Adipose tissue (tissue), 3 donors: ENCODE data around the gene NUP93. TPM values are rescaled to one million over a fixed set of nuclear protein-coding genes. Genes with fewer than 3 reads are reported as not detected.

Experiments used
- H3K27ac ChIP-seq: one replicate; pipeline ENCODE4 v1.5.1; 2013; ENCODE audit warnings: low read depth, low read length
- WGBS, 3 donors: extraction: QIAGEN DNeasy Blood & Tissue Kit; methylation state at CpG; one replicate each; pipeline ENCODE4 v1.1.7; 2013; 5-methylcytosine and 5-hydroxymethylcytosine counted together
- polyA plus RNA-seq, 3 donors: library from polyadenylated mRNA; stranded (reverse); fragments of 200-250 nt; gene quantifications; one replicate each; pipeline ENCODE4 v1.2.3, GENCODE V29; 2013
- donor health status: healthy with polysubstance abuse.
- donor health status: Bipolar disorder and iron deficiency.
- donor health status: healthy.

Gene NUP93
- polyA plus RNA-seq, 3 donors, result 10.1 to 32.1 (median 19.8) TPM

DNA sequence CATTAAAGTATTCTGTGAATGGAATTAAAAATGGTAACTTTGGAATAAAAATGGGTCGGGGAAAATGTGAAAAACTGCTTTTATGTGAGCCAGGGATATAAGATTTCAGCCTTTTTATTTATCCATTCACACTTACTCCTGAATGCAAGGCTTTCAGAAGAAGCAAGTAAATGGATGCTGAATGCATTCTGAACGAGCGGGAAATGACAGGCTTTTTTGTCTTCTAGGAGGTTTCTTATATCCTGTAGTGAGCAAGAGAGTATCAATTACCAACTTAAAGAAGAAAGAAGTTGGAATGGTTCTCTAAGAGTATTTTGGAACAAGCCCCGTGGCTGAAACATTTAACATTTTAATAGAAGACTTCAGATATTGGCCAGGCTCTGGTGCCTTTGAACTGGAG lies 36.0 kb downstream of the NUP93 start:
- WGBS, 3 donors, result 91 to 95% (median 92%) methylated on average over 4 of the region's 4 CpGs

GRCh38 chr16:56767024-56767423 lies 37.1 kb downstream of the NUP93 start:
- 75 to 92% (median 91%) methylated on average over 3 of the region's 3 CpGs for WGBS, 3 donors
- H3K27ac ChIP-seq, result no peak overlapping the region

More for the DNA sequence above, 36.0 kb downstream of the NUP93 start:
- no peak overlapping the region for H3K27ac ChIP-seq

GRCh38 chr16:56769677-56770076 lies 39.7 kb downstream of the NUP93 start:
- 63 to 72% (median 69%) methylated on average over 3 of the region's 3 CpGs for WGBS, 3 donors

GRCh38 chr16:56771558-56772279 lies 41.8 kb downstream of the NUP93 start:
- WGBS, 3 donors, result 92 to 96% (median 92%) methylated on average over 5 of the region's 5 CpGs
- H3K27ac ChIP-seq, result no peak overlapping the region

More at GRCh38 chr16:56769677-56770076, 39.7 kb downstream of the NUP93 start:
- no peak overlapping the region for H3K27ac ChIP-seq

DNA sequence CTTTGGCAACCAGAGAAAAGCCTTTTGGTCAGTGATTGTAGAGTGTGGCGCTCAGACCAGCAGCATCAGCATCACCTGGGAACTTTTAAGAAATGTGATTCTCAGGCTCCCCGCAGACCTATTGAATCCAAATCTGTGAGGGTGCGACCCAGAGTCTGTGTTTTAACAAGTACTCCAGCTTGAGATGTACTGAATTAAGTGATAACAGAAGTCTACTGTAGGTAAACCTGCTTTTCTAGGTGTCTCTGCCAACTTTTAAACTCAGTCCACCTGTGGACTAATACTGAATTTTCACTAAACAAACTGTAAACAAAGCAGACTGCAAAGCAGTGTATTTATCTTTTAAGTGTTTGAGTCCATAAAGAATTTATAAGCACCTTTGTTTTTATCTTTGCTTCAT lies 43.6 kb downstream of the NUP93 start:
- 43 to 96% (median 91%) methylated on average over 3 of the region's 3 CpGs for WGBS, 3 donors
- no peak overlapping the region for H3K27ac ChIP-seq

- WGBS, 3 donors, result 36 to 90% (median 87%) methylated on average over 2 of the region's 2 CpGs
- H3K27ac ChIP-seq, result no peak overlapping the region
Measured at GRCh38 chr16:56774016-56774680, 44.2 kb downstream of the NUP93 start.

GRCh38 chr16:56775162-56775561 lies 45.2 kb downstream of the NUP93 start:
- WGBS, 3 donors, result 75 to 81% (median 80%) methylated on average over 4 of the region's 4 CpGs

GRCh38 chr16:56776562-56776961 lies 46.6 kb downstream of the NUP93 start:
- H3K27ac ChIP-seq, result no peak overlapping the region
- WGBS, 3 donors, result 3 to 23% (median 17%) methylated on average over 1 of the region's 1 CpG

More at GRCh38 chr16:56775162-56775561, 45.2 kb downstream of the NUP93 start:
- H3K27ac ChIP-seq, result no peak overlapping the region

DNA sequence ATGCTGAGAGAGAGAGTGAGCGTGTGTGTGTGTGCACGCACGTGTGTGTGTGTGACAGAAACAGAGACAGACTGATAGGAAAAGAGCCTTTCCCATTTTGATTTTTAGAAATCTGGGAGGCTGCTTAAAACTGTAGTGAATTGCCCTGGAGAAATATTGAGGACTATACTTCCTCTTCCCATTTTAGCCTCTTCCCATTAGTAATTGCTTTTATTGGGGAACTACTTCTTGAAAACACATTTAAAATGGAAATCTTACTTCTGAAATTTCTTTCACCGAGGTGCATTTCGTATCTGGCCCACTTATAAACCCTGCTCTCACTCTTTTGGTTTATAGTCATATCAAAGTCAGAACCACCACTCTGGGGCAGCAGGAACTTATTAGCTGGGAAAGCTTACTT lies 47.1 kb downstream of the NUP93 start:
- H3K27ac ChIP-seq, result no peak overlapping the region
- 77 to 82% (median 81%) methylated on average over 5 of the region's 5 CpGs for WGBS, 3 donors

DNA sequence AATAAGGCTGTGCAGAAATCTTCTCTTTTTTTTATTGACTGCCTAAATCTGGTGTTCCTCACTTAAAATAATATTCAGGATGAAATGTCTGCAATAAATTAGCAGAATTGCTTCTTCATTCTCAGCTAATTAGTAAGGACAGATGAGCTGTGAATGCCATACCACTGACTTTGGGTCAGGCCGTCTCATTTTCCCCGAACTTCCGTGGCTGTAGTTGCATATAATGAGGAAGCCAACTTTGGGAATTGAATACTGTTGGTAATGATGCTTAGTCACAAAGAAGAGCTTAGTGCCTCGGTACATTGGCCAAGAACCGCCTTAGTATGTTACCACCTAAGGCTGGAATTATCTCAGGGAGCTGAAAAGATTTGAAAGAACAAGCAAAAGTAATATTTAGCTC lies 47.6 kb downstream of the NUP93 start:
- 91 to 92% (median 91%) methylated on average over 5 of the region's 5 CpGs for WGBS, 3 donors

GRCh38 chr16:56779906-56780305 lies 50.0 kb downstream of the NUP93 start:
- 33 to 62% (median 47%) methylated on average over 1 of the region's 1 CpG for WGBS, 3 donors
- H3K27ac ChIP-seq, result no peak overlapping the region

More for the DNA sequence above, 47.6 kb downstream of the NUP93 start:
- no peak overlapping the region for H3K27ac ChIP-seq

DNA sequence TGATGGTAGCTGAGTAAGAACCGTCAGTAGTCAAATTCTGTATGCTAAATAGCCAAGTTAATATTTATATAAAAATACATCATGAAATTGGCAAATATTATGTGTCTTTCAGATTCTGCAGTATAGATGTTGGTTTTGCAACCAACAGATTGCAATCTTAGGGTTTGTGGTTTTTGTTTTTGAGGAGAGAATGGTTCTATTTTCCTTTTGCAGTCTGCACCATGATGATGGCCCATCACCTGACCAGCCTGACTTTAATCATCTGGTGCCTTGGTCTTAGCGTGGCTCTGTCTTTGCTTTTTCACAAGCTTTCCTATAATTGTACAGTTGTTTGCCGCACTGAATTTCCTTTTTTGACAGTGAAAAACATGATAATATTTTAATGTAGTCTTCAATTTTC lies 50.7 kb downstream of the NUP93 start:
- 77 to 94% (median 84%) methylated on average over 3 of the region's 3 CpGs for WGBS, 3 donors
- no peak overlapping the region for H3K27ac ChIP-seq

GRCh38 chr16:56781528-56781961 lies 51.6 kb downstream of the NUP93 start:
- no peak overlapping the region for H3K27ac ChIP-seq
- WGBS, 3 donors, result 77 to 91% (median 89%) methylated on average over 6 of the region's 6 CpGs

DNA sequence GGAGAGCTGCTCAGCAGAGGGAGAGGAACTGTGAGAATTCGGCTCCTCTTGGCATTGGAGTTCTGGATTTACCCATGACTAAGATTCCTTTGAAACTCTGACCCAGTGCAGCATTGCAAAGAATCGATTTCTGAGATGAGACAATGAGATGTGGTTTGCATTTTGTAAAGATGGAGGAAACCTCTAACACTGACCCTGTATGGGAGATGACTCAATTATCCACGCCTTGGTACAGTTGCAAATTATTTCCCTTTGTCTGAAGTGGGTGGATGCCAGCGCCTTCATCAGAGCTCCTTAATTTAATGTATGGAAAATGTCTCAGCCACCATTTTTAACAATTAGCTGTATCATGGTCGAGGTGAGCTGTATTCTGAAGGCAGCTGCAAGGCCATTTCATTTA lies 53.4 kb downstream of the NUP93 start:
- WGBS, 3 donors, result 80 to 82% (median 80%) methylated on average over 5 of the region's 5 CpGs
- H3K27ac ChIP-seq, result no peak overlapping the region

- H3K27ac ChIP-seq, result no peak overlapping the region
- WGBS, 3 donors, result 95 to 97% (median 96%) methylated on average over 6 of the region's 6 CpGs
Measured at GRCh38 chr16:56785317-56785716, 55.4 kb downstream of the NUP93 start.

GRCh38 chr16:56787167-56787566 lies 57.2 kb downstream of the NUP93 start:
- 68 to 90% (median 83%) methylated on average over 6 of the region's 6 CpGs for WGBS, 3 donors

DNA sequence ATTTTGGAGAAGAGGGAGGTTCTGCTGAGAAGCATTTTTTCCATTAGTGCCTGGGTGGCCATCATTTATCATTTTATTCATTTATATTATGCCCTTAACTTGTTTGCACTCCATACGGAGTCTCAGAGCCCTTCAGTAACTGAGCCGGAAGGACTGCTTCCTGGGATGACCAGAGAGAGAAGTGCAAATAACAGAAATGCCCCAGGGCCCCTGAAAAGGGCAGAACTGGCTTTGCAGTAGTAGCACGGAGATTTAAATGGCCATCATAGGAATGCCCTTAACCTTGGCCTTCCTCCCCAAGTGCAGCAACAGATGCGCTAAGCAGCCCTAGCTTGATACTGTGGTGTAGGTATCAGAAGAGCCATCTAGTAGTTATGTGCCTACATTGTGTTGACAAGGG lies 58.5 kb downstream of the NUP93 start:
- 87 to 89% (median 87%) methylated on average over 4 of the region's 4 CpGs for WGBS, 3 donors
- H3K27ac ChIP-seq, result no peak overlapping the region

More at GRCh38 chr16:56787167-56787566, 57.2 kb downstream of the NUP93 start:
- H3K27ac ChIP-seq, result no peak overlapping the region

DNA sequence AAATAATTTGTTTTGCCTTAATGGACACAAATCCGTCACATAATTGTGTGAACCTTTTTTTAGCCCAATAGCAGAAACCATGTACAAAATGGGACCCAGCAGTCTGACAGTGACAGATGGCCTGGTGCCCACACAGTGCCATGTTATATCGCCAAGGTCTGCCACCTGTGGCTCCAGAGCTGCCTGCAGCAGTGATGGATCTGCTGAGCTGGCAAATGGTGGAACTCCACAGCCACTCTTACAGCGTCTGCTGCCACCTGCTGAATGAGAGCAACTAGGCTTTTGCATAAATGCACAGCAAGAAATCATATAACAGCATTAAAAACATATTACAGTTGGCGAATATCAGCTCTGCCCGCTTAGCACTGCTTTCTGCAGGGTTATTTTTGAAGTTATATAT lies 59.4 kb downstream of the NUP93 start:
- H3K27ac ChIP-seq, result no peak overlapping the region
- 50 to 80% (median 79%) methylated on average over 5 of the region's 5 CpGs for WGBS, 3 donors

DNA sequence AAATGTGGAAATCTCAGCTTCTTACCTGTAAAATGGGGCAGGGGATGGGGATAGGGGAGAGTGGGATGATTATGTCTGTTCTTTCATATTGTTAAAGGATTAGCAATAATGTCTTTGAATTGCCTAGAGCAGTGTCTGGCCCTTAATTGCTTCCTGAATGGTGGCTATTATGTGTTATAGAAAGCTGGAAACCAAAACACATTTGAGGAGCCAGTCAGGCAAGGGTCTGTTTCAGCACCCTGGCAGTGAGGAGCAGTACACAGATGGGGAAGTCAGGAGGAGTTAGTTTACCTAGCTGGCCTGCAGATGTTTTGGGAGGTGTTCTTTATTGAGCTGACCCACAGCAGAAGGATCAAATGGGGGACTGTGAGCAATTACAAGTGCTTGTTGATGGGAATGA lies 63.0 kb downstream of the NUP93 start:
- no peak overlapping the region for H3K27ac ChIP-seq

GRCh38 chr16:56793492-56793891 lies 63.6 kb downstream of the NUP93 start:
- WGBS, 3 donors, result 57 to 66% (median 66%) methylated on average over 6 of the region's 6 CpGs

More at GRCh38 chr16:56793492-56793891, 63.6 kb downstream of the NUP93 start:
- H3K27ac ChIP-seq, result no peak overlapping the region
